ENCODE data around the gene ALAD.
"Not testable (repeated sequence)": the region's sequence is repeated elsewhere in the genome, so short reads cannot be mapped to it uniquely, and the experiment has no call there.

Gene ALAD

GRCh38 chr9:113444736-113445135 is 43.7 kb upstream of the ALAD start:
- Histone ChIP-seq H3K79me2 (ENCODE audit: low read length) (no peaks in the 10 kb centered on the region), H3K9me3 (replicated peaks; ENCODE audit: insufficient read depth, low read length) (no peaks in the 10 kb centered on the region), H3K4me1 (ENCODE audit: low read length) (no peaks in the 10 kb centered on the region), H3K36me3 (replicated peaks; ENCODE audit: insufficient read depth, low read length) (no peaks in the 10 kb centered on the region), H3F3A (ENCODE audit: insufficient read depth, low read length) (no peaks in the 10 kb centered on the region), H3K4me2 (ENCODE audit: low read depth, low read length) (no peak overlapping the region), H3K4me3 (ENCODE audit: low read length) (no peak overlapping the region), H3K27ac (ENCODE audit: low read length) (no peak overlapping the region), H3K9ac (ENCODE audit: low read length) (no peak overlapping the region), H4K20me1 (ENCODE audit: insufficient read depth, low read length) (no peaks in the 10 kb centered on the region), H3K9me2 (replicated peaks; ENCODE audit: insufficient read depth, low read length) (no peaks in the 10 kb centered on the region), H2AFZ (ENCODE audit: low read length) (no peak overlapping the region), H3K27me3 (replicated peaks; ENCODE audit: insufficient read depth, low read length) (no peaks in the 10 kb centered on the region)
- no peak for DNase-seq
- TF ChIP-seq CTCF (IDR thresholded peaks at IDR 0.05; ENCODE audit: low read length) (no peak), EZH2 (optimal IDR thresholded peaks at IDR 0.05; ENCODE audit: low read depth, low read length) (no peak), EZH2phosphoT487 (IDR thresholded peaks at IDR 0.05; ENCODE audit: low read length) (no peak)

- H4K20me1 ChIP-seq (ENCODE audit: insufficient read depth, low read length); H3K4me3 ChIP-seq (ENCODE audit: low read length); H3F3A ChIP-seq (ENCODE audit: insufficient read depth, low read length); H3K27ac ChIP-seq (ENCODE audit: low read length); H3K9me2 ChIP-seq (replicated peaks; ENCODE audit: insufficient read depth, low read length); H3K4me1 ChIP-seq (ENCODE audit: low read length); H2AFZ ChIP-seq (ENCODE audit: low read length); H3K36me3 ChIP-seq (replicated peaks; ENCODE audit: insufficient read depth, low read length); H3K9ac ChIP-seq (ENCODE audit: low read length); H3K9me3 ChIP-seq (replicated peaks; ENCODE audit: insufficient read depth, low read length); DNase-seq; H3K79me2 ChIP-seq (ENCODE audit: low read length); H3K27me3 ChIP-seq (replicated peaks; ENCODE audit: insufficient read depth, low read length); H3K4me2 ChIP-seq (ENCODE audit: low read depth, low read length): not testable (repeated sequence)
Measured at GRCh38 chr9:113437716-113438115, 36.6 kb upstream of the ALAD start.

DNA sequence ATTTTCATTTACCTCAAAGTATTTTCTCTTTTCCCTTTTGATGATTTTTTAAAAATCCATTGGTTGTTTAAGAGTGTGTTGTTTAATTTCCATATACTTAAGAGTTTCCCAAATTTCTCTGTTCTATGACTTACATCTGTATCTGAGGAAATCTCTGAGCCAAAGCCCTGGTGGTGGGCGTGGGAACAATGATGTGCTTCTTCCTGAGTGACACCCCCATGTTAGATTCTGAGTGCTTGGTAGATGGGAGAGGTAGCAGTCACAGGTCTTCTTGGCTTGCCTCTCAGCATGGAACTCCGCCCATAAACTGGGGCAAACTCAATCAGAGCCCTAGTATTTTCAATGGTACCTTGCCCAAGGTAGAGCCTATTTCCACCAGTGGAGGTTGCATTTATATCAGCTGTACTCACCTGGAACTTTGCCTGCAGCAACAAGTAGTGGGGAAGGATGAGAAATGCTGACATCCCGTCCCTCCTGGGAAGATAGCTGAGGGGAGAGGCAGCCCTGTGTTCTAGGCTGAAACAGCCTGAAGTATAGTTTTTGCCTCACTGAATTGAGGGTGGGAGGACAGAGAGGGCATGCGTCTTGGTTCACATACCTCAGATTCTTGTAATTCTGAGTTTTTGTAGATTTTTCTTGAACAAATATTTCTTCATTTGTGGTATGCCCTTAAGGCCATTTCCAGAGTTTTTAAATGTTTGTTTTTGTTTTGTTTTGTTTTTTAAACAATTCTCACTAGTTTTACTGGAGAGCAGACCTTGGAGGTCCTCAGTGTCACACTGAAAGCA is 35.8 kb upstream of the ALAD start:
- Histone ChIP-seq H3K9me2 (replicated peaks; ENCODE audit: insufficient read depth, low read length) (no peaks in the 10 kb centered on the region), H3K27me3 (replicated peaks; ENCODE audit: insufficient read depth, low read length) (no peaks in the 10 kb centered on the region), H4K20me1 (ENCODE audit: insufficient read depth, low read length) (no peaks in the 10 kb centered on the region), H3F3A (ENCODE audit: insufficient read depth, low read length) (no peaks in the 10 kb centered on the region), H3K4me2 (ENCODE audit: low read depth, low read length) (no peak overlapping the region), H3K27ac (ENCODE audit: low read length) (no peak overlapping the region), H2AFZ (ENCODE audit: low read length) (no peak overlapping the region), H3K9ac (ENCODE audit: low read length) (no peak overlapping the region), H3K9me3 (replicated peaks; ENCODE audit: insufficient read depth, low read length) (no peaks in the 10 kb centered on the region), H3K79me2 (ENCODE audit: low read length) (no peaks in the 10 kb centered on the region), H3K4me3 (ENCODE audit: low read length) (no peak overlapping the region), H3K4me1 (ENCODE audit: low read length) (no peaks in the 10 kb centered on the region), H3K36me3 (replicated peaks; ENCODE audit: insufficient read depth, low read length) (no peaks in the 10 kb centered on the region)
- DNase-seq, result no peak
- TF ChIP-seq EZH2 (optimal IDR thresholded peaks at IDR 0.05; ENCODE audit: low read depth, low read length), result no peak
- no peak for TF ChIP-seq EZH2phosphoT487 (IDR thresholded peaks at IDR 0.05; ENCODE audit: low read length)
- no peak for TF ChIP-seq CTCF (IDR thresholded peaks at IDR 0.05; ENCODE audit: low read length)

GRCh38 chr9:113431191-113431590 is 30.1 kb upstream of the ALAD start:
- Histone ChIP-seq H3K9ac (ENCODE audit: low read length) (no peak overlapping the region), H3K9me2 (replicated peaks; ENCODE audit: insufficient read depth, low read length) (no peaks in the 10 kb centered on the region), H3K9me3 (replicated peaks; ENCODE audit: insufficient read depth, low read length) (no peaks in the 10 kb centered on the region), H3K4me1 (ENCODE audit: low read length) (no peaks in the 10 kb centered on the region), H3K27ac (ENCODE audit: low read length) (no peak overlapping the region), H3K4me2 (ENCODE audit: low read depth, low read length) (no peak overlapping the region), H3K79me2 (ENCODE audit: low read length) (no peaks in the 10 kb centered on the region), H3K27me3 (replicated peaks; ENCODE audit: insufficient read depth, low read length) (no peaks in the 10 kb centered on the region), H3F3A (ENCODE audit: insufficient read depth, low read length) (no peaks in the 10 kb centered on the region), H2AFZ (ENCODE audit: low read length) (no peak overlapping the region), H4K20me1 (ENCODE audit: insufficient read depth, low read length) (no peaks in the 10 kb centered on the region), H3K4me3 (ENCODE audit: low read length) (no peak overlapping the region), H3K36me3 (replicated peaks; ENCODE audit: insufficient read depth, low read length) (no peaks in the 10 kb centered on the region)
- DNase-seq, result no peak
- TF ChIP-seq EZH2phosphoT487 (IDR thresholded peaks at IDR 0.05; ENCODE audit: low read length) (no peak), CTCF (IDR thresholded peaks at IDR 0.05; ENCODE audit: low read length) (no peak), EZH2 (optimal IDR thresholded peaks at IDR 0.05; ENCODE audit: low read depth, low read length) (no peak)

Measured in MM.1S (cell line).